ENCODE data around the gene FGGY.
"Not testable (repeated sequence)": the region's sequence is repeated elsewhere in the genome, so short reads cannot be mapped to it uniquely, and the experiment has no call there.

The FGGY gene

GRCh38 chr1:59701376-59701775, 404.5 kb downstream of the FGGY start:
- Histone ChIP-seq H3K36me3 (ENCODE audit: insufficient read depth, low read depth, low read length) (no peaks in the 10 kb centered on the region), H3K9me3 (ENCODE audit: insufficient read depth, low read depth, low read length) (no peaks in the 10 kb centered on the region), H3K9ac (ENCODE audit: low read depth, low read length) (no peak overlapping the region), H3K27me3 (ENCODE audit: insufficient read depth, low read length) (no peaks in the 10 kb centered on the region), H3K27ac (ENCODE audit: low read length) (no peak overlapping the region), H3K4me1 (ENCODE audit: insufficient read depth, low read length) (peaks cover 18% of the 10 kb centered on the region; the same call in 1 of the 2 replicates), H3K4me3 (ENCODE audit: low read length) (no peak overlapping the region)

- Histone ChIP-seq H3K36me3 (ENCODE audit: insufficient read depth, low read depth, low read length) (no peaks in the 10 kb centered on the region), H3K4me1 (ENCODE audit: insufficient read depth, low read length) (peaks cover 7% of the 10 kb centered on the region; the same call in 1 of the 2 replicates), H3K9ac (ENCODE audit: low read depth, low read length) (no peak overlapping the region), H3K27ac (ENCODE audit: low read length) (no peak overlapping the region), H3K27me3 (ENCODE audit: insufficient read depth, low read length) (no peaks in the 10 kb centered on the region), H3K9me3 (ENCODE audit: insufficient read depth, low read depth, low read length) (no peaks in the 10 kb centered on the region), H3K4me3 (ENCODE audit: low read length) (no peak overlapping the region)
Measured at GRCh38 chr1:59703226-59703917, 406.5 kb downstream of the FGGY start.

GRCh38 chr1:59703918-59704378, 407.1 kb downstream of the FGGY start:
- Histone ChIP-seq H3K9me3 (ENCODE audit: insufficient read depth, low read depth, low read length) (no peaks in the 10 kb centered on the region), H3K9ac (ENCODE audit: low read depth, low read length) (no peak overlapping the region), H3K36me3 (ENCODE audit: insufficient read depth, low read depth, low read length) (no peaks in the 10 kb centered on the region), H3K27me3 (ENCODE audit: insufficient read depth, low read length) (no peaks in the 10 kb centered on the region), H3K4me1 (ENCODE audit: insufficient read depth, low read length) (peaks cover 2% of the 10 kb centered on the region; the same call in 1 of the 2 replicates), H3K4me3 (ENCODE audit: low read length) (no peak overlapping the region), H3K27ac (ENCODE audit: low read length) (no peak overlapping the region)

- Histone ChIP-seq H3K4me1 (ENCODE audit: insufficient read depth, low read length) (no peaks in the 10 kb centered on the region), H3K9ac (ENCODE audit: low read depth, low read length) (no peak overlapping the region), H3K4me3 (ENCODE audit: low read length) (no peak overlapping the region), H3K36me3 (ENCODE audit: insufficient read depth, low read depth, low read length) (no peaks in the 10 kb centered on the region), H3K27ac (ENCODE audit: low read length) (no peak overlapping the region), H3K27me3 (ENCODE audit: insufficient read depth, low read length) (no peaks in the 10 kb centered on the region), H3K9me3 (ENCODE audit: insufficient read depth, low read depth, low read length) (no peaks in the 10 kb centered on the region)
Measured at GRCh38 chr1:59704716-59705115, 407.8 kb downstream of the FGGY start.

GRCh38 chr1:59705466-59706302, 408.8 kb downstream of the FGGY start:
- Histone ChIP-seq H3K9ac (ENCODE audit: low read depth, low read length) (no peak overlapping the region), H3K4me1 (ENCODE audit: insufficient read depth, low read length) (no peaks in the 10 kb centered on the region), H3K4me3 (ENCODE audit: low read length) (no peak overlapping the region), H3K27ac (ENCODE audit: low read length) (no peak overlapping the region), H3K27me3 (ENCODE audit: insufficient read depth, low read length) (no peaks in the 10 kb centered on the region), H3K9me3 (ENCODE audit: insufficient read depth, low read depth, low read length) (no peaks in the 10 kb centered on the region), H3K36me3 (ENCODE audit: insufficient read depth, low read depth, low read length) (no peaks in the 10 kb centered on the region)

- Histone ChIP-seq H3K27ac (ENCODE audit: low read length) (no peak overlapping the region), H3K9me3 (ENCODE audit: insufficient read depth, low read depth, low read length) (no peaks in the 10 kb centered on the region), H3K4me1 (ENCODE audit: insufficient read depth, low read length) (no peaks in the 10 kb centered on the region), H3K27me3 (ENCODE audit: insufficient read depth, low read length) (no peaks in the 10 kb centered on the region), H3K9ac (ENCODE audit: low read depth, low read length) (no peak overlapping the region), H3K36me3 (ENCODE audit: insufficient read depth, low read depth, low read length) (no peaks in the 10 kb centered on the region), H3K4me3 (ENCODE audit: low read length) (no peak overlapping the region)
Measured at GRCh38 chr1:59706303-59706599, 409.4 kb downstream of the FGGY start.

- no peak overlapping the region for H3K4me3 ChIP-seq (ENCODE audit: low read length)
- no peak overlapping the region for H3K9ac ChIP-seq (ENCODE audit: low read depth, low read length)
- no peak overlapping the region for H3K27ac ChIP-seq (ENCODE audit: low read length)
- no peaks in the 10 kb centered on the region for H3K9me3 ChIP-seq (ENCODE audit: insufficient read depth, low read depth, low read length)
- no peaks in the 10 kb centered on the region for H3K27me3 ChIP-seq (ENCODE audit: insufficient read depth, low read length)
- H3K4me1 ChIP-seq (ENCODE audit: insufficient read depth, low read length) = no peaks in the 10 kb centered on the region
- H3K36me3 ChIP-seq (ENCODE audit: insufficient read depth, low read depth, low read length) = no peaks in the 10 kb centered on the region
Measured at GRCh38 chr1:59707178-59707791, 410.4 kb downstream of the FGGY start.

GRCh38 chr1:59709333-59709732, 412.4 kb downstream of the FGGY start:
- Histone ChIP-seq H3K27ac (ENCODE audit: low read length) (no peak overlapping the region), H3K9me3 (ENCODE audit: insufficient read depth, low read depth, low read length) (no peaks in the 10 kb centered on the region)

GRCh38 chr1:59710920-59711319, 414.0 kb downstream of the FGGY start:
- H3K36me3 ChIP-seq (ENCODE audit: insufficient read depth, low read depth, low read length); H3K4me3 ChIP-seq (ENCODE audit: low read length); H3K27me3 ChIP-seq (ENCODE audit: insufficient read depth, low read length); H3K4me1 ChIP-seq (ENCODE audit: insufficient read depth, low read length); H3K27ac ChIP-seq (ENCODE audit: low read length); H3K9me3 ChIP-seq (ENCODE audit: insufficient read depth, low read depth, low read length); H3K9ac ChIP-seq (ENCODE audit: low read depth, low read length): not testable (repeated sequence)

More at GRCh38 chr1:59709333-59709732, 412.4 kb downstream of the FGGY start:
- Histone ChIP-seq H3K4me1 (ENCODE audit: insufficient read depth, low read length) (no peaks in the 10 kb centered on the region), H3K36me3 (ENCODE audit: insufficient read depth, low read depth, low read length) (no peaks in the 10 kb centered on the region), H3K27me3 (ENCODE audit: insufficient read depth, low read length) (no peaks in the 10 kb centered on the region), H3K4me3 (ENCODE audit: low read length) (no peak overlapping the region), H3K9ac (ENCODE audit: low read depth, low read length) (no peak overlapping the region)

- Histone ChIP-seq H3K36me3 (ENCODE audit: insufficient read depth, low read depth, low read length) (no peaks in the 10 kb centered on the region), H3K4me1 (ENCODE audit: insufficient read depth, low read length) (no peaks in the 10 kb centered on the region), H3K9me3 (ENCODE audit: insufficient read depth, low read depth, low read length) (no peaks in the 10 kb centered on the region), H3K27me3 (ENCODE audit: insufficient read depth, low read length) (no peaks in the 10 kb centered on the region), H3K27ac (ENCODE audit: low read length) (no peak overlapping the region), H3K4me3 (ENCODE audit: low read length) (no peak overlapping the region), H3K9ac (ENCODE audit: low read depth, low read length) (no peak overlapping the region)
Measured at GRCh38 chr1:59714219-59714618, 417.3 kb downstream of the FGGY start.

- H3K27ac ChIP-seq (ENCODE audit: low read length) = no peak overlapping the region
- no peak overlapping the region for H3K9ac ChIP-seq (ENCODE audit: low read depth, low read length)
- no peaks in the 10 kb centered on the region for H3K4me1 ChIP-seq (ENCODE audit: insufficient read depth, low read length)
- H3K27me3 ChIP-seq (ENCODE audit: insufficient read depth, low read length) = no peaks in the 10 kb centered on the region
- no peak overlapping the region for H3K4me3 ChIP-seq (ENCODE audit: low read length)
- H3K36me3 ChIP-seq (ENCODE audit: insufficient read depth, low read depth, low read length) = no peaks in the 10 kb centered on the region
- no peaks in the 10 kb centered on the region for H3K9me3 ChIP-seq (ENCODE audit: insufficient read depth, low read depth, low read length)
Measured at GRCh38 chr1:59714966-59715365, 418.1 kb downstream of the FGGY start.

GRCh38 chr1:59716832-59717231, 419.9 kb downstream of the FGGY start:
- H3K9ac ChIP-seq (ENCODE audit: low read depth, low read length) = no peak overlapping the region
- no peaks in the 10 kb centered on the region for H3K9me3 ChIP-seq (ENCODE audit: insufficient read depth, low read depth, low read length)
- H3K27me3 ChIP-seq (ENCODE audit: insufficient read depth, low read length) = no peaks in the 10 kb centered on the region
- H3K4me3 ChIP-seq (ENCODE audit: low read length) = no peak overlapping the region
- no peaks in the 10 kb centered on the region for H3K4me1 ChIP-seq (ENCODE audit: insufficient read depth, low read length)
- H3K36me3 ChIP-seq (ENCODE audit: insufficient read depth, low read depth, low read length) = no peaks in the 10 kb centered on the region
- no peak overlapping the region for H3K27ac ChIP-seq (ENCODE audit: low read length)

Measured in iPS-20b (cell line).